ENCODE measurements around the gene EXT2. TPM values are rescaled to one million over a fixed set of nuclear protein-coding genes. Genes with fewer than 3 reads are reported as not detected.

The EXT2 gene
- total RNA-seq, 4 donors from 2014 or later = 63.9 to 66.6 (median 65.9) TPM

DNA sequence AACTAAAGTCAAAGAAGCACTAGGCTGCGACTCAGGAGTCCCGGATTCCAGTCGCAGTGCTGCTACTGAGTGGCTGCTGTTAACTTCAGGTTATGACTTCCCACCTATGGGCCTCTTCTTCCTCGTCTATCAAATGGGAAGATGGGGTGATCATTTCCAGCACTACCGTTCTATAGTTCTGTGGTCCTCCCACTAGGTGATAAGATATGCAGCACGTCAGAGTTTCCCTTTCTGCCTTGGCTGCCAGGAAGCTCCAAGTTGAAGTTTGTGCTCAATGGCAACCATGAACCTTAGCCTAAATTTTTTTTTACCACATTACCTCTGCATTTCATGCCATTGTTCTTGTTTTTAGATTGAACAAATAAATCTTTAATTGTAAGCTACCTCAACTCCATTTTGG lies 175.8 kb downstream of the EXT2 start:
- 93% methylated on average over 4 of the region's 6 CpGs; no CpG with 5 or more reads in 1 of the 2 donors for WGBS, 2 donors (ENCODE audit: low coverage in 1 of 2)

DNA sequence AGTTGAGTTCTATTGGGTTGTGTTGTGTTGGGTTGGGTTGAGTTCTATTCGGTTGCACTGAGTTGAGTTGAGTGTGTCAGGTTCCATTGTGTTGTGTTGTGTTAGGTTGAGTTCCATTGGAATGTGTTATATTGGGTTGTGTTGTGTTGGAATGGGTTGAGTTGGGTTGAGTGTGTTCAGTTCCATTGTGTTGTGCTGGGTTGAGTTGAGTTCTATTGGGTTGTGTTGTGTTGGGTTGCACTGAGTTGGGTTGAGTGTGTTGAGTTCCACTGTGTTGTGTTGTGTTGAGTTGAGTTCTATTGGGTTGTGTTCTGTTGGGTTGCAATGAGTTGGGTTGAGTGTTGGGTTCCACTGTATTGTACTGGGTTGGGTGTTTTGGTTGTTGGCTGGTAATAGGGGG lies 178.9 kb downstream of the EXT2 start:
- no peak for ATAC-seq
- Histone ChIP-seq H3K9me3 (no peaks in the 10 kb centered on the region), H3K36me3 (no peaks in the 10 kb centered on the region), H3K4me3 (no peak overlapping the region), H3K27me3 (peaks cover 16% of the 10 kb centered on the region), H3K4me1 (no peaks in the 10 kb centered on the region), H3K27ac (no peak overlapping the region)
- TF ChIP-seq EP300 (IDR thresholded peaks at IDR 0.05) = no peak
- no peak for TF ChIP-seq POLR2A (IDR thresholded peaks at IDR 0.05)
- TF ChIP-seq, protein P1, sequence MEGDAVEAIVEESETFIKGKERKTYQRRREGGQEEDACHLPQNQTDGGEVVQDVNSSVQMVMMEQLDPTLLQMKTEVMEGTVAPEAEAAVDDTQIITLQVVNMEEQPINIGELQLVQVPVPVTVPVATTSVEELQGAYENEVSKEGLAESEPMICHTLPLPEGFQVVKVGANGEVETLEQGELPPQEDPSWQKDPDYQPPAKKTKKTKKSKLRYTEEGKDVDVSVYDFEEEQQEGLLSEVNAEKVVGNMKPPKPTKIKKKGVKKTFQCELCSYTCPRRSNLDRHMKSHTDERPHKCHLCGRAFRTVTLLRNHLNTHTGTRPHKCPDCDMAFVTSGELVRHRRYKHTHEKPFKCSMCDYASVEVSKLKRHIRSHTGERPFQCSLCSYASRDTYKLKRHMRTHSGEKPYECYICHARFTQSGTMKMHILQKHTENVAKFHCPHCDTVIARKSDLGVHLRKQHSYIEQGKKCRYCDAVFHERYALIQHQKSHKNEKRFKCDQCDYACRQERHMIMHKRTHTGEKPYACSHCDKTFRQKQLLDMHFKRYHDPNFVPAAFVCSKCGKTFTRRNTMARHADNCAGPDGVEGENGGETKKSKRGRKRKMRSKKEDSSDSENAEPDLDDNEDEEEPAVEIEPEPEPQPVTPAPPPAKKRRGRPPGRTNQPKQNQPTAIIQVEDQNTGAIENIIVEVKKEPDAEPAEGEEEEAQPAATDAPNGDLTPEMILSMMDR (IDR thresholded peaks at IDR 0.05) = no peak
- no peak for TF ChIP-seq POLR2AphosphoS5 (IDR thresholded peaks at IDR 0.05)
- WGBS, 2 donors (ENCODE audit: low coverage in 1 of 2) = 67 to 71% methylated on average over 1 of the region's 1 CpG

More for the DNA sequence above, 175.8 kb downstream of the EXT2 start:
- ATAC-seq = no peak
- Histone ChIP-seq H3K9me3 (no peaks in the 10 kb centered on the region), H3K27me3 (peaks cover 17% of the 10 kb centered on the region), H3K4me3 (no peak overlapping the region), H3K27ac (no peak overlapping the region), H3K4me1 (no peaks in the 10 kb centered on the region), H3K36me3 (no peaks in the 10 kb centered on the region)
- no peak for TF ChIP-seq POLR2A (IDR thresholded peaks at IDR 0.05)
- no peak for TF ChIP-seq POLR2AphosphoS5 (IDR thresholded peaks at IDR 0.05)
- no peak for TF ChIP-seq EP300 (IDR thresholded peaks at IDR 0.05)
- TF ChIP-seq, protein P1 (IDR thresholded peaks at IDR 0.05) = no peak

DNA sequence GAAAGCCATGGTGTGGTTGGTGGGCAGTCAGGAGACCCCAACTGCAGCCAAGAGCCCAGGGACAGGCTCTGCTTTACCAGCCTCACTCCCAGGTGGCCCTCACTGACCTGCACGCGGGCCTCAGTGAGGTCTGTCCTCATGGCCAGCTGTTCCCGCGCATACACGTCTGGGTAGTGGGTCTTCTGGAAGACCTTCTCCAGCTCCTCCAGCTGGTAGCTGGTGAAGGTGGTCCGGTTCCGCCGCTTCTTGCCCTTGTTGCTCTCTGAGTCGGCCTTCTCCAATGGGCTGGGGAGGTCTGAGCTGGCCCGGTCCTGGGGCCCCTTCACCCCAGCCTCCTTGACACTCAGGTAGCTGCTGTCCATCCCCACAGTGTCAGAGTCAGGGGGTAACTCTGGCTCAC lies 179.8 kb downstream of the EXT2 start:
- Histone ChIP-seq H3K36me3 (no peaks in the 10 kb centered on the region), H3K27ac (no peak overlapping the region), H3K4me3 (no peak overlapping the region), H3K4me1 (no peaks in the 10 kb centered on the region), H3K27me3 (peaks cover 8% of the 10 kb centered on the region), H3K9me3 (no peaks in the 10 kb centered on the region)
- WGBS, 2 donors (ENCODE audit: low coverage in 1 of 2) = no CpG with 5 or more reads among the region's 10 CpGs
- ATAC-seq = no peak
- TF ChIP-seq POLR2AphosphoS5 (IDR thresholded peaks at IDR 0.05) = no peak
- no peak for TF ChIP-seq EP300 (IDR thresholded peaks at IDR 0.05)
- TF ChIP-seq, protein P1 (IDR thresholded peaks at IDR 0.05) = no peak
- TF ChIP-seq POLR2A (IDR thresholded peaks at IDR 0.05) = no peak

DNA sequence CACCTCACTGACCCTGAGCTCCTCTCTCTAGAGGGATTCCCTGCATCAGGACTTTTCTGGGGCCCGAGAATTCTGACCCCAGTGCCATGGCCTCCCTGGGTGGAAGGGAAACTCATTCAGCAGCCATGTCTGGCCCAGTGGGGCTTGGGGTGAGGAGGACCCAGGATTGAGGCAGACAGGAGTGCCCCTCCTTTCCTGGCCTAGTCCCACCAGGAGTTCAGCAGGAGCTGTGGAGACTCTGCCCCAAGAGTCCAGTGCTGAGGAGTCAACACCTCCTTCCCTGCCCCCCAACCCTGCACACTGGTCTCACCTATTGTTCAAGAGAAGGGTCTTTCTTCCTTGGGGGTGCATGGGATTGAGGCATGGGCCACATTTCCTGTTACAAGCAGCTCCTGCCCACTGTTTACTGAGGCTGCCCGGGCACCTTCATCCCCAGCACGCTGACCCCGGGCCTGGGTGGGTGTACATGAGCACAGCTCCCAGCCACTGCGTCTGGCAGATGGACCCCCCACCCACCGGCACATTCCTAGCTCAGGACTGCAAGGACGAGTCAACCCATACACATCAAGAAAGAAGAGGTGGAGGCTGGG lies 180.6 kb downstream of the EXT2 start:
- Histone ChIP-seq H3K27me3 (no peaks in the 10 kb centered on the region), H3K9me3 (no peaks in the 10 kb centered on the region), H3K27ac (no peak overlapping the region), H3K36me3 (no peaks in the 10 kb centered on the region), H3K4me3 (no peak overlapping the region), H3K4me1 (no peaks in the 10 kb centered on the region)
- 60% methylated on average over 1 of the region's 7 CpGs; no CpG with 5 or more reads in 1 of the 2 donors for WGBS, 2 donors (ENCODE audit: low coverage in 1 of 2)
- ATAC-seq = no peak
- TF ChIP-seq EP300 (IDR thresholded peaks at IDR 0.05) (no peak), POLR2A (IDR thresholded peaks at IDR 0.05) (no peak), POLR2AphosphoS5 (IDR thresholded peaks at IDR 0.05) (no peak)
- TF ChIP-seq, protein P1 (IDR thresholded peaks at IDR 0.05) = no peak
